Kidney (tissue), 14 donors: Measurements from ENCODE around the gene C1QTNF1. TPM values are rescaled to one million over a fixed set of nuclear protein-coding genes. Genes with fewer than 3 reads are reported as not detected.
A peak's percentile ranks its signal among the peaks of the same experiment; 100 is the strongest.

ENCODE experiments used
- DNase-seq, 5 donors: peaks; one replicate each; pipeline ENCODE4 v3.0.0-alpha.2; 2013 to 2020
- FAIRE-seq: peaks from 2 replicates; lab custom pipeline; 2012; peaks lifted over from hg19 to GRCh38; lab: Jason Lieb, UNC
- H3K27ac ChIP-seq, 2 donors: one replicate each; pipeline ENCODE4 v1.7.0; 2013; ENCODE audit warnings: low read depth in 2 of 2, low read length in 2 of 2, inconsistent platforms in 1 of 2
- H3K27me3 ChIP-seq: one replicate; pipeline ENCODE4 v1.7.1; 2013; ENCODE audit warnings: low read length, inconsistent platforms; ENCODE audit not compliant: control insufficient read depth, insufficient read depth
- H3K36me3 ChIP-seq, 3 donors: one replicate each; pipeline versions ENCODE4 v1.7.0 to v1.7.1; 2013; ENCODE audit warnings: low read length in 3 of 3, control low read depth in 1 of 3, inconsistent platforms in 1 of 3; ENCODE audit not compliant: insufficient read depth in 3 of 3, control insufficient read depth in 2 of 3
- H3K4me1 ChIP-seq, 3 donors: one replicate each; pipeline versions ENCODE4 v1.7.0 to v1.7.1; 2013; ENCODE audit warnings: low read length in 3 of 3, inconsistent platforms in 1 of 3, low read depth in 1 of 3; ENCODE audit not compliant: control insufficient read depth in 2 of 3, insufficient read depth in 2 of 3
- H3K4me3 ChIP-seq, 3 donors: one replicate each; pipeline versions ENCODE4 v1.7.0 to v1.8.1; 2013; ENCODE audit warnings: low read length in 3 of 3, control low read depth in 1 of 3, inconsistent platforms in 1 of 3
- H3K9ac ChIP-seq, 3 donors: one replicate each; pipeline versions ENCODE4 v1.7.0 to v1.7.1; 2013; ENCODE audit warnings: low read length in 3 of 3, control low read depth in 1 of 3, inconsistent platforms in 1 of 3
- H3K9me3 ChIP-seq, 3 donors: one replicate each; pipeline versions ENCODE4 v1.7.0 to v1.7.1; 2013; ENCODE audit warnings: low read length in 3 of 3, control low read depth in 1 of 3, inconsistent platforms in 1 of 3; ENCODE audit not compliant: control insufficient read depth in 2 of 3, insufficient read depth in 1 of 3
- intact Hi-C: fragments of 100-400 bp; cut with DNase I; formaldehyde crosslinking; loops from one replicate; pipeline ENCODE4 v1.11.1; 2022
- polyA plus RNA-seq: library from polyadenylated mRNA; stranded (reverse); fragments of 350-450 nt; fragmentation: Illumina TruSeq; extraction: RNeasy Lipid Tissue Mini Kit (QIAGEN cat#74804); gene quantifications from one replicate; pipeline ENCODE4 v1.2.3, GENCODE V29; 2014; ENCODE audit warnings: low read depth, low replicate concordance; ENCODE audit not compliant: insufficient read depth
- total RNA-seq: library from RNA; stranded (reverse); fragmentation: NEBNext Ultra II Directional; extraction: Animal tissue kit (Norgen Biotek cat#: 25700); gene quantifications from one replicate; pipeline ENCODE4 v1.2.1, GENCODE V29; 2021
- TF ChIP-seq, protein P1 (sequence below): IDR thresholded peaks from 3 replicates; pipeline ENCODE4 v1.5.1; 2012; ENCODE audit warnings: mild to moderate bottlenecking, moderate library complexity, borderline replicate concordance; ENCODE audit not compliant: insufficient read depth; ENCODE audit errors: extremely low read depth
- donor health status: control.
- donor health status: control.
- donor health status: control.
- donor health status: control.
- donor health status: control.
- donor health status: DM: yes; HTN: yes; CAD: no.
- donor health status: Normal renal cell carcinoma (clear cell type).

Gene C1QTNF1
- total and polyA plus RNA-seq, 2 donors from 2014 or later: 18.0 to 65.2 TPM

DNA sequence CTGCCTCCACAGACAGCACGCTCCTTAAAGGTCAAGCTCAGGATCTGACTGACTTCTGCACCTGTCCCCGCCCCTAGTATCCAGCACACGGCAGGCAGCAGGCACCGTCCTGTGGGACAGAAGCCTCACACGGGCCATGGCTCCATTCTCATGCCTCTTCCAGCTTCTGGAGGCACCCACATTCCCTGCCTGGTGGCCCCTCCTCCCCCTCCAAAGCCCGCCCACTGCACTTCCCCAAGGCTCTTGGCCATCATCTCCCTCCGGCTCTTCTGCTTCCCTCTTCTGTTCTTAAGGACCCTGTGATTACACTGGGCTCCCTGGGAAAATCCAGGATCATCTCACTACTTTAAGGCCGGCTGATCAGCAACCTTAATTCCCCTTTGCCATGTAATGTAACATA is 17.9 kb upstream of the C1QTNF1 start:
- Histone ChIP-seq H3K9me3 (no peaks in the 10 kb centered on the region), H3K4me1 (peaks cover 0 to 36% (median 18%) of the 10 kb centered on the region in 3 donors), H3K36me3 (peaks cover 0 to 2% (median 0%) of the 10 kb centered on the region in 3 donors), H3K27me3 (no peaks in the 10 kb centered on the region), H3K27ac (no peak overlapping the region), H3K9ac (no peak overlapping the region), H3K4me3 (no peak overlapping the region)
- FAIRE-seq: no peak
- intact Hi-C loops: no loop called here
- no peak for DNase-seq
- TF ChIP-seq, protein P1, sequence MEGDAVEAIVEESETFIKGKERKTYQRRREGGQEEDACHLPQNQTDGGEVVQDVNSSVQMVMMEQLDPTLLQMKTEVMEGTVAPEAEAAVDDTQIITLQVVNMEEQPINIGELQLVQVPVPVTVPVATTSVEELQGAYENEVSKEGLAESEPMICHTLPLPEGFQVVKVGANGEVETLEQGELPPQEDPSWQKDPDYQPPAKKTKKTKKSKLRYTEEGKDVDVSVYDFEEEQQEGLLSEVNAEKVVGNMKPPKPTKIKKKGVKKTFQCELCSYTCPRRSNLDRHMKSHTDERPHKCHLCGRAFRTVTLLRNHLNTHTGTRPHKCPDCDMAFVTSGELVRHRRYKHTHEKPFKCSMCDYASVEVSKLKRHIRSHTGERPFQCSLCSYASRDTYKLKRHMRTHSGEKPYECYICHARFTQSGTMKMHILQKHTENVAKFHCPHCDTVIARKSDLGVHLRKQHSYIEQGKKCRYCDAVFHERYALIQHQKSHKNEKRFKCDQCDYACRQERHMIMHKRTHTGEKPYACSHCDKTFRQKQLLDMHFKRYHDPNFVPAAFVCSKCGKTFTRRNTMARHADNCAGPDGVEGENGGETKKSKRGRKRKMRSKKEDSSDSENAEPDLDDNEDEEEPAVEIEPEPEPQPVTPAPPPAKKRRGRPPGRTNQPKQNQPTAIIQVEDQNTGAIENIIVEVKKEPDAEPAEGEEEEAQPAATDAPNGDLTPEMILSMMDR: no peak

DNA sequence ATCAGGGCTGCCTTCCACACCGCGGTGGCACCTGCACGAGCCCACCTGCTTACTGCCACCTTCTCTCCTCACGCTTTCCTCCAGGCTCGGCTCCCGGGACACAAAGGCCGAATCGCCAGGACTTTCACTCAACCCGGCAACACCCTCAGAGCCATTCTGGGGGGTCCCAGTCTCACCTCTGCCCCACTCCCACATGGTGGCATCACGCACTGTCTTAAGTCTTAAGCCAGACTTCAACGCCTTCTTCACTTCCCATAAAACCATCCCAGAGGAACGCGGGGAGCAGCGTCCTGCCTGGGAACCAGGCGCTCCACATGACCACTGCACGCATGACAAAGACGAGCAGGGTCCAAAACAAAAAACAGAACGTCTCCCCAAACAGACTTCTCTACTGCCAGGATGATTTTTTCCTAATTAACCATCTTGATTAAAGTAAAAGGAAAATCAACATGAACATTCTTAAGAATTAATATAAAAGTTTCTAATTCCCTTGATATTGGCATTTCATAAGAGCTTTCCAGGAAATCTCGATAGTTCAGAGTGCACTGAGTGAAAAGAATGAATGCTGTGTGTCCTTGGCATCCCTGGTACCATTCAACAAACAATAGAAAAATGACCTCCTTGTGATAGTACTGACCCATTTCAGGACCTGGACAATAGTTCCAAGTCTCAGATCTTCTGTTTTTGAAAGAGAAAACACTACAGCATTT is 17.0 kb upstream of the C1QTNF1 start:
- Histone ChIP-seq H3K4me3 (no peak overlapping the region), H3K9ac (no peak overlapping the region), H3K36me3 (peaks cover 0 to 2% (median 0%) of the 10 kb centered on the region in 3 donors), H3K27ac (no peak overlapping the region), H3K4me1 (peaks cover 0 to 36% (median 18%) of the 10 kb centered on the region in 3 donors), H3K27me3 (no peaks in the 10 kb centered on the region), H3K9me3 (no peaks in the 10 kb centered on the region)
- FAIRE-seq (no peak), DNase-seq (peak in 1 of 5 donors; percentile 24)
- TF ChIP-seq, protein P1: no peak
- intact Hi-C loops: no loop called here

DNA sequence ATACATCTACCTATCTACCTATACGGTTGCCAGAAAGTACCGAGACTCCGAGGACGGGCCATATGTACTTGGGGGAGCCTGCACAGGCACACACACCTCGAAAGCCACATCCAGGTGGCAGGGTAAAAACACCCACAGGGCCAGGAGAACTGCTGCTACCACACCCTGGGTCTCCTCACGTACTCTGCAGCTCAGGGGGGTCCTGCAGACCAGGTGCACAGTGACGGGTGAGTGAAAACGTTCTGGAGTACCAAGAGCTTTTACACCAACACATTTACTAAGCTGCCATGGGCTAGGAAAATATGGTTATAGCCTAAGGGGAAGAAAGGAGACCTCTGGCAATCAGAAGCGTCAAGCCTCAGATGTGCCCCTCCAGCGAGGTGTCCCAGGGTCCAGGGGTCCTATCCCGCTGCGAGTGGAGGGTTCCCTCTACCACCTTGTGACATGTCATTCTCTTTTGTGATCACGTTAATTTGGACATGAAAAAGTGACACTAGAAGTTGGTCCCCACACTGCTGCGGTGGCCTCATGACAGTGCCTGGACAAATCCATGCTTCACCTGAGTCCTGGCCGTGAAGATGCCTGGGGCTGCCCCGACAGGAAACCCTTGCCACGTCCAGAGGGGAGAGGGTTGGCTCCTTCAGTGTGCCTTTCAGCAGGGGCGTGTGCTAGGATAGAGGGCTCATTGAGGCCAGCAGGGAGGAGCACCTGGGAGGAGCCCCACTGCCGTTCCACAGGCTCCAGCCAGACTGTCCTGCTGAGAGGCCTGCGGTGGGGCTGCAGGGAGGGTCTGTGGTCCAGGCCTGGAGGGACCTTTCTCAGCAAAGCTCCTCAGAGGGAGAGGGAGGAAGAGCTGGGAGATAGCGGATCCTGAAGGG is 16.2 kb upstream of the C1QTNF1 start:
- DNase-seq (no peak), FAIRE-seq (no peak)
- Histone ChIP-seq H3K27ac (no peak overlapping the region), H3K27me3 (no peaks in the 10 kb centered on the region), H3K9me3 (no peaks in the 10 kb centered on the region), H3K36me3 (no peaks in the 10 kb centered on the region), H3K4me1 (peaks cover 0 to 36% (median 18%) of the 10 kb centered on the region in 3 donors), H3K9ac (no peak overlapping the region), H3K4me3 (no peak overlapping the region)
- TF ChIP-seq, protein P1: no peak
- intact Hi-C loops: no loop called here
